DND-41 (cell line): Measurements from ENCODE around the gene KBTBD3.

Source experiments
- CTCF ChIP-seq: IDR thresholded peaks from 2 replicates; pipeline ENCODE4 v1.5.1; 2012; ENCODE audit warnings: borderline replicate concordance, low read length, moderate library complexity, mild to moderate bottlenecking; ENCODE audit not compliant: poor library complexity, severe bottlenecking; ENCODE audit errors: extremely low read depth
- EZH2 ChIP-seq: IDR thresholded peaks from 3 replicates; pipeline ENCODE4 v1.6.1; 2012; ENCODE audit warnings: borderline replicate concordance, low read depth, mild to moderate bottlenecking, moderate library complexity, low read length, inconsistent platforms; ENCODE audit not compliant: severe bottlenecking

- TF ChIP-seq EZH2 (no peak), CTCF (no peak)
Observed at GRCh38 chr11:106121570-106122320, 44.6 kb upstream of the KBTBD3 start.
